Spleen (tissue), 7 donors: ENCODE results near the gene PRKG1.

Experiments
- POLR2A ChIP-seq, 3 donors: fragments of 450-650 bp; IDR thresholded peaks; one replicate each; pipeline ENCODE4 v1.5.1; 2017; ENCODE audit warnings: antibody characterized with exemption in 3 of 3, mild to moderate bottlenecking in 1 of 3
- POLR2AphosphoS5 ChIP-seq, 3 donors: sonication (generic); formaldehyde crosslinking; IDR thresholded peaks; one replicate each; pipeline ENCODE4 v1.5.1; 2017; ENCODE audit warnings: antibody characterized with exemption in 3 of 3
- TF ChIP-seq, protein P1 (sequence below), 11 experiments: fragments of 200-600 bp in 7 of 11; fragments of 450-650 bp in 4 of 11; sonication (generic) in 4 of 11; IDR thresholded peaks in 8 of 11; conservative IDR thresholded peaks in 3 of 11; 1 replicate in 7 of 11; 2 replicates in 4 of 11; pipeline versions ENCODE4 v1.4.0 to v1.8.0; 2016 to 2021; ENCODE audit warnings: antibody characterized with exemption in 11 of 11, inconsistent platforms in 4 of 11, mild to moderate bottlenecking in 1 of 11
- donor health status: DM: no; HTN: no; CAD: no; lungs with moderate emphysema.
- donor health status: DM: no; HTN: no; CAD: no.
- donor health status: DM: no; HTN: no; CAD: no.

- TF ChIP-seq POLR2AphosphoS5 (IDR thresholded peaks at IDR 0.05): no peak
- TF ChIP-seq, protein P1, sequence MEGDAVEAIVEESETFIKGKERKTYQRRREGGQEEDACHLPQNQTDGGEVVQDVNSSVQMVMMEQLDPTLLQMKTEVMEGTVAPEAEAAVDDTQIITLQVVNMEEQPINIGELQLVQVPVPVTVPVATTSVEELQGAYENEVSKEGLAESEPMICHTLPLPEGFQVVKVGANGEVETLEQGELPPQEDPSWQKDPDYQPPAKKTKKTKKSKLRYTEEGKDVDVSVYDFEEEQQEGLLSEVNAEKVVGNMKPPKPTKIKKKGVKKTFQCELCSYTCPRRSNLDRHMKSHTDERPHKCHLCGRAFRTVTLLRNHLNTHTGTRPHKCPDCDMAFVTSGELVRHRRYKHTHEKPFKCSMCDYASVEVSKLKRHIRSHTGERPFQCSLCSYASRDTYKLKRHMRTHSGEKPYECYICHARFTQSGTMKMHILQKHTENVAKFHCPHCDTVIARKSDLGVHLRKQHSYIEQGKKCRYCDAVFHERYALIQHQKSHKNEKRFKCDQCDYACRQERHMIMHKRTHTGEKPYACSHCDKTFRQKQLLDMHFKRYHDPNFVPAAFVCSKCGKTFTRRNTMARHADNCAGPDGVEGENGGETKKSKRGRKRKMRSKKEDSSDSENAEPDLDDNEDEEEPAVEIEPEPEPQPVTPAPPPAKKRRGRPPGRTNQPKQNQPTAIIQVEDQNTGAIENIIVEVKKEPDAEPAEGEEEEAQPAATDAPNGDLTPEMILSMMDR (IDR thresholded peaks at IDR 0.05 in 8 of 11, conservative IDR thresholded peaks at IDR 0.05 in 3 of 11): no peak
- no peak for TF ChIP-seq POLR2A (IDR thresholded peaks at IDR 0.05)
Observed at GRCh38 chr10:51369903-51370302, 295.6 kb downstream of the PRKG1 start.
